ENCODE results near the gene HCN4.

- no peak for TF ChIP-seq POLR2AphosphoS5 (IDR thresholded peaks at IDR 0.05)
- no peak for TF ChIP-seq EP300 (conservative IDR thresholded peaks at IDR 0.05; ENCODE audit: poor library complexity, severe bottlenecking)
- no peak for TF ChIP-seq REST (IDR thresholded peaks at IDR 0.05; ENCODE audit: borderline replicate concordance)
These were observed 19.6 kb downstream of the HCN4 start for GRCh38 chr15:73349191-73349590.

Measured in neural cell (in vitro differentiated cells).